ENCODE results near the gene RPS6KA2.
A peak's percentile ranks its signal among the peaks of the same experiment; 100 is the strongest.

Gene RPS6KA2

DNA sequence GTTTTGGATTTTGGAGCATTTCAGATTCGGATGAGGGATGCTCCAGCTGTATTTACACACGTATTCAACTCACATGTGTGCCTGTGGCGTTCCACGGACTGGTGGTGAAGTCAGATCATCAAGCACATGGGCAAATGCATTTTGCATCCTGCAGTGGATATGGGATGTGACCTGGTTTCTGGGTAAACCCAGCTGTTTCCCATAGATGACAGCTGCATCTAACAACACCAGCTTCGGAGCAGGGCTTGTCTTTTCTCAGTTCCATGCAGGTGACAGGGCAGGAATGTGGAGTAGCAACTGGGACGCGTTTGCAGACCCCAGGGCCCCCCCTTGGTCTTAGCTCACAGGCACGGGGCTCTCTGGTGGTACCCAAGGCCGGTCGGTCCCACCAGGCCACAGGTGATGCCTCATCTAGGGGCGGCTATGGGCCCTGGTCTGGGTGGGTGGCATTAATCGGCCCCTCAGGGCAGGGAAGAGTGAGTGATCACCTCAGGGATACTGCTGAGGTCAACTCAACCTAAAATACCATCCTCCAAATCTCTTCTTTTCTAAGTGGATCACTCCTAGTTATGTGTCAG, 123.8 kb downstream of the RPS6KA2 start:
- DNase-seq (ENCODE audit: low read depth): no peak

DNA sequence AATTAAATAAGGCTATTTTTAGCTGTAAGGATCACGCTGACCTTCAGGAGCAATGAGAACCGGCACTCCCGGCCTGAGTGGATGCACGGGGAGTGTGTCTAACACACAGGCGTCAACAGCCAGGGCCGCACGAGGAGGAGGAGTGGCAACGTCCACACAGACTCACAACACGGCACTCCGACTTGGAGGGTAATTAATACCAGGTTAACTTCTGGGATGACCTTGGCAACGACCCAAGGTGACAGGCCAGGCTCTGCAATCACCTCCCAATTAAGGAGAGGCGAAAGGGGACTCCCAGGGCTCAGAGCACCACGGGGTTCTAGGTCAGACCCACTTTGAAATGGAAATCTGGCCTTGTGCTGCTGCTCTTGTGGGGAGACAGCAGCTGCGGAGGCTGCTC, 124.6 kb downstream of the RPS6KA2 start:
- DNase-seq (ENCODE audit: low read depth): no peak

DNA sequence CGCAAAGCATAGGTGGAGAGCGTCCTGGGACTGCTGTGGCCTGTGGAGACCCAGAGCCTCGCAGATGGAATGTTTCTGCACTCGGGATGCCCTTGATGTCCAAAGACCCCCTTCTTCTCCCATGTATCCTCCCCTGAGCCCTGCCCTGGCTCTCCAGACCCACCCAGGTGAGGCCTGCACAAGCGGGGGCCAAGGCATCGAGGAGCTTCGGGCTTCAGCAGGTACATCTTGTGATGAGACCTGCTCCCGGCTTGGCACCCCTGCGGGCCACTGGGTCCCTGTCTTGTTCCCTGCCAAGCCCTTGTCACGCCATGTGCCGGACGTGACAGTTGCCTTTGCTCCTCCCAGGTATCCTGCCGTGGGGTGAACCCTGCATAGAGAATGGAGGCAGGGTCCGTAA, 125.8 kb downstream of the RPS6KA2 start:
- DNase-seq (ENCODE audit: low read depth): no peak

DNA sequence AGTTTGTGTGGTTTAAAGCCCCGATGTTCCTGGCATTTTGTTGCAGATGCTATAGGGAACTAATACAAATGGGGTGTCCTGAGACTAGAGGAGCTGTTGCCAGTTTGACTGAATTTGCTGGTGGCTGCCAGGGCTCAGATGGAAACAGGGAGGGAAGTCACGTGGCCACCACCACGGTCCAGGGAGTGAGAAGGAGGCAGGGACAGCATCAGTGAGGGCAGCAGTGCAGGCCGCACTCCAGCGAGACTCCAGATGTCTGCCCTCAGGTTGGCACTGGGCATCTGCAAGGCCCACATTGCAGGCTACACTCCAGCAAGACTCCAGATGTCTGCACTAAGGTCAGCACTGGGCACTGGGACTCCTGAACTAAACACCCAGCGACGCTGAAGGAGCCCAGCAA, 126.8 kb downstream of the RPS6KA2 start:
- DNase-seq (ENCODE audit: low read depth): no peak

DNA sequence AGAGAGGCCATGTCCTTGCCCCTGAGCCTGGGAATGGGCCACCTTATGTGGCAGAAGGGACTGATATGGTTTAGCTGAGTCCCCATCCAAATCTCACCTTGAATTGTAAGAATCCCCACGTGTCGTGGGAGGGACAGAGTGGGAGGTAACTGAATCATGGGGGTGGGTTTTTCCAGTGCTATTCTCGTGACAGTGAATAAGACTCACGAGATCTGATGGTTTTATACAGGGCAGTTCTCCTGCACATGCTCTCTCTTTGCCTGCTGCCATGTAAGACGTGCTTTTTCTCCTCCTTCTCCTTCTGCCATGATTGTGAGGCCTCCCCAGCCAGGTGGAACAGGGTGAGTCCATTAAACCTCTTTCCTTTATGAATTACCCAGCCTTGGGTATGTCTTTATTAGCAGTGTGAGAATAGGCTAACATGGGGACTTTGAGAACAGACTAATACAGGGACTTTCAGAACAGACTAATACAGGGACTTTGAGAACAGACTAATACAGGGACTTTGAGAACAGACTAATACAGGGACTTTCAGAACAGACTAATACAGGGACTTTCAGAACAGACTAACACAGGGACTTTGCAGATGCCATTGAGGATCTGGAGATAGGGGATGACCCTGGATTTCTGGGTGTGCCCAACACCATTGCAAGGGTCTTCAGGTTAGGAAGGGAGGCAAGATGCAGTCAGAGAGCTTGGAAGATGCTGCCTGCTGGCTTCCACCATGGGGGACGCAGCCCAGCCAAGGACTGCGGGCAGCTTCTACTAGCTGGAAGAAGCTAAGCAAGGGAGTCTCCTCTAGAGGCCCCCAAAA, 127.5 kb downstream of the RPS6KA2 start:
- DNase-seq (ENCODE audit: low read depth): no peak

DNA sequence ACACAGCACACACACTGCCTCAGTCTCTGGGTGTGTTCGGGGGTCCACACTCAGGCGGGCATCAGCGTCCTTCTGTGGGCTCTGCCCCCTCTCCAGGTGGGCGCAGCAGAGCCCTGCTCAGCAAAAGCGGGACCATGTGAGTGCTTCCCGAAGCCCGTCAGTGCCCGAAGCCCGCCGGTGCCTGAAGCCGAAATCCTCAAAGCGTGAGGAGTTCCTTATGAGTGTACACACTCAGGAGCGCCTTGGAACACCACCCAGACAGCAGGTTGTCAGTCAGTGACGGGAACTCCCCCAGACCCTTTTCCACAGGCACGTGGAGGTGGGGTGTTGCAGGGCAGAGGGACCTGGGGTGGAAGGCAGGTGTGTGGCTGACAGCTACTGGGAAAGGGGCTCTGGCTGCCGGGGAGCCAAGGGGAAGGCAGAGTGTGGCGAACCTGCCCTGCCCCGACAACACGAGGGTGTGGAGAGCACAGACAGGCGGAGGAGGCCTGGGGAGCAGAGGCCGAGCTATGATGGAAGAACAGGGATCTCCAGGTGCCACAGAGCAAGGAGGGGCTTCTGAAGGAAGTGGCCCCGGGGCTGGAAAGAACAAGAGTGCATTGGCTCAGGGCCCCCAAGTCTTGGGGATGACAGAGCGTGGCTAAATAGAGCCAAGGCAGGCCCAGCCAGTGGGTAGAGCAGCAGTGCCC, 128.2 kb downstream of the RPS6KA2 start:
- no peak for DNase-seq (ENCODE audit: low read depth)

DNA sequence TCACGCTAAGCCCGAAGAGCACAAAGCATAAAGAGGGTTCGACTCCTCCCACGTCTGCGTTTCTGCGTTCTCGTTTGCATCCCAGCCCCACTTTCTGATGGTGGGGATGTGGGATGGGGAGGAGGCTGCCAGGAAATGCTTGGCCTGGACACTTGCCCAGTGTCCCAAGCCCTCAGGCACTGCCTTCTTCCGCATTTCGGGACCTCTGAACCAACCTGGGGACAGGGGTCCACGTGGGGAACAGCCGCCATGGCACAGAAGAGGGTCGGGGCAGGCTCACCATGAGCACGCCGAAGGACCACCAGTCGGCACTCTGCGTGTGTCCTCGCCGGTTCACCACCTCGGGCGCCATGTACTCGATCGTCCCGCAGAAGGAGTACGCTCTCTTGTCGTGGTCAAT, 128.8 kb downstream of the RPS6KA2 start:
- DNase-seq (ENCODE audit: low read depth): no peak

DNA sequence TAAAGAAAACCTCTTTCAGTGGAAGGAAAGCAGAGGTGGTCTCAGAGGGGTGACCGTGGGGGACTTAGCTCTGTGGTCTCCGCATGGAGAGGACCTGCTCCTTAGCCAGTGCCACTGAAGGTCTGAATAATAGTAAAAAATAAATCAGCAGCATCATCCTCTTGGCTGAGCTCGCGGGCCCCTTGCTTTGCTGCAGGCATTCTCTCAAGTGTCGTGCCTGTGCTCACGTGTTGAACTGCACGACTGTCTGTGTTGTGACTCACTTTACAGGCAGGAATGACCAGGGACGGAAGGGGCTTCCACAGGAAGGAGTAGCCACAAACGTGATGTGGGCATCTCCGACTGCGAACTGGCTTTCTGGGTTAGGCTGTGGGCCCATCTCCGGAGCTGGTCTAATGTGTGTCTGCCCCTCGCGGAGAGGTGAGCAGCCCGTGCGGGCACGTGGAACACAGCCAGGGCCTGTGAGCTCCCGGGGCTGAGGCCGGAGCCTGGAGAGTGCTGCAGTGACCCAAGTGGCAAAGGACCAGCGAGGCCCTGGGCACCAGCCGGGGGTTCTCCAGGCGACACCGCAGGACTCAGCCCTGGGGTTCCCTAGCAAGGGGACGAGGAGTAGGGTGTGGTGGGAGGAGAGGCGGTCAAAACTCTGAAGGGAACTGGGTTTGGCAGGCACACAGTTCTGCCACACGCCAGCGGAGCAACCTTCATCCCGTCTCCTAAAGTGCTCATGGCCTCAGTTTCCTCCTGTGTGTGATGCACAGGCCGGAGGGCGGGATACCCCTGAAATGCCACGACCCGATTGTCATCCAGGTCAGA, 129.8 kb downstream of the RPS6KA2 start:
- no peak for DNase-seq (ENCODE audit: low read depth)

DNA sequence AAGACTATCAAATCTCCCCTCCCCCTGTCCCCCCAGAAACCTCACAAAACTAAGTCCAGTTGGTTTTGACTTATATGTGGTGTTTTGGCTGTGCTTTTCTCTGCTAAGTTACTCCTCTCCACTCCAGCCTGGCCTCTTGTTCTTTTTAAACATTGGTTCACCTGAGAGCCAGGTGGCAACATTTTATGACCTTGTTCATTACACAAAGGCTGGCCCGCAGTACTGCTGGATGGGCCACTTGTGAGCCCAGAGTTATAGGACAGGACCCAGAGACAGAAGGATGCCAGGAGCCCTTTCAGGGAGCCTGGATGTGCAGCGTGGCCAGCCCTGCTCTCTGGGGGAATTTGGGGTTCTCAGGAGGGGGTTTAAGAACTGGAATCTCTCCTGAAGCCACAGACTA, 130.6 kb downstream of the RPS6KA2 start:
- DNase-seq (ENCODE audit: low read depth): no peak

DNA sequence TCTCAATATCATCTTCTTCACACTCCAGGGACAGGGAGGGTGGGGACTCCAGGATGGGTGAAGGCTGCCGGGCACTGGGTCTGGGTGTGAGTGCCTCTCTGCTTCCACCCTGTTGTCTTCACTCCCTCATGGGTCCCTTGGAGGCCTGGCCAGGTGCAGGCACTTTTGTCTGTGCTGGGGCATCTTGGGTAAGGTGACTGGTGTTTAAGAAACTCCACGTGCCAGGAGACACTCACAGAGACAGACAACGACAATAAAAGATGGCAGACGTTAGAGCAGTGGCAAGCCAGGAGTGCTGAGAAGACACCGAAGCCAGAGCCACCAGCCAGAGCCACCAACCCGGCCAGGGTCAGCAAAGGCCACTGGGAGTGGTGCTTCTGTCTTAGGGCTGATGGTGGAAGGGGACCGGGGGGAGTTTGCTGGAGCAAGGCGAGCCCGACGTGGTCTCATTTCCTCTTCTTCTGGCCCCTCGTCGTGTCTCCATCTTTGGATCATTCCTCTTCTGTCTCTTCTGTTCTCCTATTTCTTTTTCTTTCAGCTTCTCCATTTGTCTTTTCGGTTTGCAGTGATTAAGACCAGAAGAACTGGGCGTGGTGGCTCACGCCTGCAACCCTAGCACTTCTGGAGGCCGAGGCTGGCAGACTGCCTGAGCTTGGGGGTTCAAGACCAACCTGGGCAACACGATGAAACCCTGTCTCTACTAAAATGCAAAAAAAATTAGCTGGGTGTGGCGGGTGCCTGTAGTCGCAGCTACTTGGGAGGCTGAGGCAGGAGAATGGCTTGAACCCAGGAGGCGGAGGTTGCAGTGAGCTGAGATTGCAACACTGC, 131.3 kb downstream of the RPS6KA2 start:
- no peak for DNase-seq (ENCODE audit: low read depth)

DNA sequence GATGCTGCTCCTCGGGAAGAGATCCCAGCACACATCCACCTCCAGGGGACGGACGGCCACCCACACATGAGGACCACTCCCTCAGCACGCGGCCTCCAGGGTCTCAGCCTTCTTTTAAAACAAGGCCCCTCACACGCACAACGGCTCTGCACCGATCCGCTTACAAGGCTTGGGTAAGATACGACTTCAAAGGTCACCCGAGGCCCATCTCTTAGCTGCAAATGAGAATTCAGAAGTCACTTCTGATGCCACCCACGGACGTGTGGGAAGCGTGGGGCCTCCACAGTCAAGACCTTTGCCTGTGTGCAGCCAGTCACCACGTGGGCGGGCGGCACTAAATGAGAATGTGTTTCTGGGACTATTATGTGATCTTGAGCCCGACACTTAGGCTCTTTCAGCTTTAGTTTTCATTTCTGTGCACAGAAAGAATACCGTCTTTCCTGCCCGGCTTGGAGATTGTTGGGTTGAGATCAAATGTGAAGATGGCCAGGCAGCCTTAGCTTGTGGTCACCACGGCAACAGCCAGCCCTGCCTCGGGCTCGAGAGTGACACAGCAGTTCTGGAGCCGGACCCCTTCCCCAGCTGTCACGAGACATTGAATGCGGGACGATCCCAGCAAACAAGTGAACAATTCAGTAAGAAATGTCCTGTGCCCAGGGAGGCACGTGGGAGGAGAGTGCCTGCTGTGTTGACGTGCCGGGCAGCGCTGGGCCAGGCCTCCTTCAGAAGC, 132.1 kb downstream of the RPS6KA2 start:
- DNase-seq (ENCODE audit: low read depth): no peak

DNA sequence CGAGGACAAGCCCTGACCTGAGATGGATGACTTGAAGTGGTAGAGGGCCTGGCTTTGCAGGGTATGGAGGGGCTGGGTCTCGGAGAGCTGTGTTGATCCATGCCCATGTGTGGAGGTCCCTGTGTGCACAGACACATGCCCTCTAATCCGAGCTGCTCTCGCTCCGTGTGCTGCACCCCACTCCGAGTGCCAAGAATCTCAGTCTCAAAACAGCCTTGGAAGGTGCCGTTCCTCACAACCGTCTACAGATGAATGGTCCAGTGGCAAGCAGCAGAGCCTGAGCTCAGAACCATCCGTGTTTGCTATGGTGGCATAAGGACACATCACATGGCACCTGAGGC, 133.0 kb downstream of the RPS6KA2 start:
- DNase-seq (ENCODE audit: low read depth): no peak

DNA sequence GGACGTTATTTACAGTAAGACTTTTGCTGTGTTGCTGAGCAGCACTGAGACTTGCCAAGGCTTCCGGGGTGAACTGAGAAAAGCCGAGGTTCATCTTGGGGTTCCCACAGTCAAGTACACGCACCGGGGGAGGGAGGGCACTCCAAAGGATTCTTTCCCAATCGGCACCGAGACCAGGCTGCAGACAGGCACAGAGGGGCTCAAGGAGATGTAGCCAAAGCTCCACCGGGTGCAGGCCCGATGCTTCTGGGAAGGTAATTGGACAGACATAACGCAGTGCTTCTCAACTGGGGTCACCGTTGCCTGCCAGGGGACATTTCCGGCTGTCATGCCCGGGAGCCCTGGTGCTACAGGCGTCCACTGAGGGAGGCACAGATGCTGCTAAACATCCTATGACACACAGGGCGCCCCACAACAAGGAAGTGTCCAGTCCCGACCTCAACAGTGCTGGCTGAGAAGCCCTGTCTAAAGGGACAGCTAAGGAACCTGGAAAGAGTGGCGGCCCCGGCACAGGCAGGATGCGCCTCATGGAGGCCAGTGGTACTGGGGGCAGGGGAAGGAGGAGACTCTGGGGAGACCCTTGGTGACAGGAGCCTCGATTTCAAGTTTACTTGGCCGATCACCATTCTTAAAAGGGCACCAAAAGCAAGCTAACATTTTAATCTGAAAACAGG, 133.5 kb downstream of the RPS6KA2 start:
- DNase-seq (ENCODE audit: low read depth): no peak

DNA sequence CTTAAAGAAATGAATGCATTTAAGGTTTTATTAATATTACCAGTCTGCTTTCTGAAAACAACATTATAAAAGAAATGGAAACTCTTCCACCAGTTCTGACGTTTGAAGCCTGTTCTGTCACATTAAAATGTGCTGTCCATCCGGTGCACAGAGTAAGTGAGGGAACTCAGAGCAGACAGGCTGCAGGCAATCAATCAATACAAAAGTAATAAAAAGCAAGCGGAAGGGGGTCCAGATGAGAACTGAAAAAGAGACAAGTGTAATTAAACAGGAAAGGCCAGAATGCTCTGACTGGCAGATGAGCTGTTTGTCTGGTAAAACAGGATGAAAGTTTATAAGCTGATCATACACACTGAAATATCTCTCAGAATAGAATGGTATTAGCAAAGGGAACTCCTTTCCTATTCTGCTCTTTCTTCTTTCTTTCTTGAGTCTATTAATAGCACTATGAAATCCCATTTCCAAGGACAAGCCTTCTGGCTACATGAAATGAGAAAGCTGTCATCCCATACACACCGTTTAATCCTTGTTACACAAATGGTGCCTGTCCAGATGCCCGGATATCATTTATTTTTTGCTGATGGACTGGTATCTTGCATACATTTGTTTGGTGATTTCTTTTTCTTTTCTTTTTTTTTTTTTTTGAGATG, 134.8 kb downstream of the RPS6KA2 start:
- no peak for DNase-seq (ENCODE audit: low read depth)

DNA sequence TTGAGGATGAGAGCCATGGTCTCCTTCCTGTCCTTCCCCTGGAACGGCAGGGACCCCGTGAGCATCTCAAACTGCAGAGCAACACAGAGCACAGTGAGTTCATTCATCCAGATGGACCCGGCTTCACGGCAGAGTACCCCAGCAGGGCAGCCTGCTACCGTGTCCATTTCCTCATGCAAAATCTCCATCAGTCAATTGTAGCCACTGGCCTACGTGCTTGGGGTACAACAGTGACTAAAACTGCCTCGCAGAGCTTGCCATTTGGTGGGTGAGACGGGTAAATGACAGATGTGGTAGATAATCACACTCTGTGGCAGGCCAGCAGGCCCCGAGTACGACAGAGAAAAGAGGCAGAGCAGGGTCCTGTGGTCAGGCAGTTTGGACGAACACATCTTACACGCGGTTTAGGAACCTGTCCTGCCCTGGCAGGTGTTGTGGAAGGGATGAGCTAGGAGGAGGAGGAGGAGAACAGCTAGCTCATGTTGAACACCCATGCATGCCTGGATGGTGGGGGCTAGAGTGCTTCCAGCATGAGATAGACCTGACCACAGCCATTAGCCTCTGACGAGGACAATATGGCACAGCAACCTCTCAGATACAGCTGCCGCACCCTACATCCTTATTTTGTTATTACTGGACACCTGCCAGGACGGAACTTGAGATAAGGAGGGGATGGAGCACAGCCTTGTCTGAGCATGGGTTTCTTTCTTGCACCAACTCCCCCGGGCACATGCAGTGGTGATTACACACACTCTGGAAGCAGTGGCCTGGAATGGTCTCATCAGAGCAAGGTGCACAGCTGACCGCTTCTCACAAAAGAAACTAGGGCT, 136.2 kb downstream of the RPS6KA2 start:
- no peak for DNase-seq (ENCODE audit: low read depth)

DNA sequence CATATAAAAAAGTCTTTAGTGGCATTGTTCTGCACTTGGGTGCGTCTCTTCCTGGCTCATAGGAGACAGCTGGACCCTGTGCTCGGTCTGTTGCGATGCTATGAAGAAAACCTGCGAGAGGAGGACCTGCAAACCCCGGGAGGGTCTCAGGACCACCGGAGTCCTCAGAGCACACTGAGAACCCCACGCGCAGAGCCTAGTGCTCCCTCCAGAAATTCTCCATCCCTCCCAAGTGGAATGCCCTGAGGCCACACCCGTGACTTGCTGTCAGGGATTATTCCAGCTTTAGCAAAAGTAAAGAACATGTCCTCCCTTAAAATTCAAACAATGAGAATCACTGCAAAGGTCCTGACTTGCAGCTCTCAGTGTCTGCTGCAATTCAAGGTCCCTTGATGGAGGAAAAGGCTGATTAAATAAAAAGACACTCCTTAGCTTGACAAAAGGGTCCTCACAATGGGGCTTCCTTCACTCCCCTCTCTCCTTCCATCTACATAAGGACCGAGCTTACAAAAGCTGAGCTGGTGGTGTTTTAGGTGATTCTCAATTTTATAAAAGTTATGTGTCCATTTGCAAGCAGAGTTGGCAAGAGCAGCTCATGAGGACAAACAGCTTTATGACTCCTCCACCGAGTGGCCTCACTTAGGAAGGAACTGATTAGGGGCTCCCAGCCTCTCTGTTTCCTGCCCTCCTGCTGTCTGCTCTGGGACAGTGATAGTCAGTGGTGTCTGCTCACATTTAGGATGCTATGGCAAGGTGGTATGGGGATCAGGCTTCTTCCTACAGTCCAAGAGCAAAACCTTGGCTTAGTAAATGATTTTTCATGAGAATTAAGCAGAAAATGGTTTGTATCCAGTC, 137.5 kb downstream of the RPS6KA2 start:
- DNase-seq (ENCODE audit: low read depth): no peak

DNA sequence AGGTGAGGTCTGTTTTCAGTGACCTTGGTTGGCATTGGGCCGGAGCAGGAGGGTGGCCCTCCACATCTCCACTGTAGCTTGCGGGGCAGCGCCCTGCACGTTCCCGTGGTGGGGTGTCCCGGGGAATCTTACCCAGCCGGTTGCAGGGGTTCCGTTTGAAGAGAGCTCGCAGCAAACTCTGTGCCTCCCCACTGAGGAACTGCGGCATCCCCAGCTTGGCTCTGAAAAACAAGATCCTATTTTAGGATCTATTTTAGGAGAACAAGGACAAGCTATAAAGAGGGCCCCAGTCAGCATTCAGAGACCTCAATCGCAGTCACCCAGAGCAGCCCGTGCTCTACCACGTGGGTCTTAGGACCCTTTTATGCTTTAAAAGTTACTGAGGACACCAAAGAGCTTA, 138.3 kb downstream of the RPS6KA2 start:
- DNase-seq (ENCODE audit: low read depth): no peak

DNA sequence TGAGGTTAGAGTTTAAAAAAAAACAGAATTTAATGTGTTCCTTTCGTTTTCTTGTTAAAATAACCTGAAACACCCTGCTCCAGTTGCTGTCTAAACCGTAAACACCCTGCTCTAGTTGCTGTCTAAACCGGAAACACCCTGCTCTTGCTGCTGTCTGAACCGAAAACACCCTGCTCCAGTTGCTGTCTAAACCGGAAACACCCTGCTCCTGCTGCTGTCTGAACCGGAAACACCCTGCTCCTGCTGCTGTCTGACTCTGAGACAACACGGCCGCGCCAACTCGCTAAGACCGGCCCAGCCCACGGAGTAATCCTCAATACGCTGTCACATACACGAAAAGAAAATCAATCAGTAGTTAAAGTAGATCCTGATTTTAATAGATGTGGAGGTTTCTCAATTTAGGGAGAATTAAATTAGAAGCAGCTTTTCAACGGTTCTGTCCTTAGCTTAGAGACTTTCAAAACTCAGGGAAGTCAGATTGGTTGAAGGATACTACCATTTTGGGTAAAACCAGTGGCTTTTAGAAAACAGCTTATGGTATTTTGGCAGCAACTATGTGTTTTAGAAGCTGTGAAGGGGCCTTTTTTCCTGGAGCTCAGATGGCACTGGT, 138.9 kb downstream of the RPS6KA2 start:
- peak; percentile 57 for DNase-seq (ENCODE audit: low read depth)

Data from stimulated activated CD8-positive, alpha-beta memory T cell treated with anti-CD3 and anti-CD28 coated beads, Interleukin-12 subunit alpha, Interleukin-12 subunit beta, amount 100 ng/mL, for 1 hour (primary cell).